Neural cell (in vitro differentiated cells): ENCODE data around the gene DNAJB2. TPM values are rescaled to one million over a fixed set of nuclear protein-coding genes. Genes with fewer than 3 reads are reported as not detected.

Experiments used
- H2AFZ ChIP-seq: fragments of 200-600, 300-800 bp; sonication (generic), shearing (Covaris generic); 2 replicates; pipeline ENCODE4 v1.6.0; 2014; ENCODE audit warnings: low read depth, mild to moderate bottlenecking, antibody characterized with exemption, low read length, moderate library complexity
- H3F3A ChIP-seq: fragments of 200-600 bp; shearing (Covaris generic); 2 replicates; pipeline ENCODE4 v1.6.1; 2016; ENCODE audit warnings: mild to moderate bottlenecking, moderate library complexity, mixed read lengths, antibody characterized with exemption, low read length; ENCODE audit not compliant: insufficient read depth, poor library complexity, severe bottlenecking
- H3K27ac ChIP-seq: fragments of 200-600, 300-800 bp; sonication (generic), shearing (Covaris generic); 2 replicates; pipeline ENCODE4 v1.5.1; 2014; ENCODE audit warnings: mild to moderate bottlenecking, low read length, moderate library complexity
- H3K27me3 ChIP-seq: fragments of 300-800, 200-600 bp; sonication (generic), shearing (Covaris generic); 2 replicates; pipeline ENCODE4 v1.6.0; 2014; ENCODE audit warnings: mild to moderate bottlenecking, low read depth, low read length, moderate library complexity; ENCODE audit not compliant: insufficient read depth
- H3K36me3 ChIP-seq: fragments of 300-800, 200-600 bp; sonication (generic), shearing (Covaris generic); 2 replicates; pipeline ENCODE4 v1.5.1; 2014; ENCODE audit warnings: mild to moderate bottlenecking, antibody characterized with exemption, low read length, moderate library complexity; ENCODE audit not compliant: insufficient read depth
- H3K4me2 ChIP-seq: fragments of 300-800, 200-600 bp; sonication (generic), shearing (Covaris generic); 2 replicates; pipeline ENCODE4 v1.6.0; 2014; ENCODE audit warnings: mild to moderate bottlenecking, low read length
- H3K4me3 ChIP-seq: fragments of 300-800, 200-600 bp; sonication (generic), shearing (Covaris generic); 2 replicates; pipeline ENCODE4 v1.5.1; 2014; ENCODE audit warnings: mild to moderate bottlenecking, low read length, moderate library complexity
- H3K79me2 ChIP-seq: fragments of 200-600 bp; shearing (Covaris generic); replicated peaks from 2 replicates; pipeline ENCODE4 v1.6.0; 2014; ENCODE audit warnings: mild to moderate bottlenecking, low read length, moderate library complexity; ENCODE audit not compliant: insufficient read depth
- H3K9ac ChIP-seq: fragments of 300-800, 200-600 bp; sonication (generic), shearing (Covaris generic); 2 replicates; pipeline ENCODE4 v1.6.1; 2016; ENCODE audit warnings: mild to moderate bottlenecking, low read length, mixed read lengths
- H3K9me2 ChIP-seq: fragments of 200-600 bp; shearing (Covaris generic); 2 replicates; pipeline ENCODE4 v1.6.1; 2016; ENCODE audit warnings: mild to moderate bottlenecking, low read length, mixed read lengths; ENCODE audit not compliant: insufficient read depth
- H3K9me3 ChIP-seq: fragments of 200-600, 300-800 bp; sonication (generic), shearing (Covaris generic); 2 replicates; pipeline ENCODE4 v1.6.1; 2016; ENCODE audit warnings: mild to moderate bottlenecking, mixed run types, low read length, moderate library complexity, mixed read lengths
- H4K20me1 ChIP-seq: fragments of 200-600 bp; shearing (Covaris generic); 2 replicates; pipeline ENCODE4 v1.6.1; 2016; ENCODE audit warnings: mild to moderate bottlenecking, mixed run types; ENCODE audit not compliant: insufficient read depth
- EP300 ChIP-seq: fragments of 450-650 bp; conservative IDR thresholded peaks from 2 replicates; pipeline ENCODE4 v1.6.1; 2014; ENCODE audit warnings: antibody characterized with exemption, mild to moderate bottlenecking, moderate library complexity; ENCODE audit not compliant: poor library complexity, severe bottlenecking
- EZH2 ChIP-seq: fragments of 200-600, 300-800 bp; shearing (Covaris generic), sonication (generic); IDR thresholded peaks from 2 replicates; pipeline ENCODE4 v1.6.1; 2014; ENCODE audit warnings: antibody characterized with exemption, low read length, borderline replicate concordance, mild to moderate bottlenecking; ENCODE audit not compliant: insufficient read depth, poor library complexity, severe bottlenecking
- MXI1 ChIP-seq: fragments of 450-650 bp; conservative IDR thresholded peaks from 2 replicates; pipeline ENCODE4 v1.6.1; 2014; ENCODE audit warnings: antibody characterized with exemption, mild to moderate bottlenecking; ENCODE audit not compliant: poor library complexity, severe bottlenecking
- POLR2AphosphoS5 ChIP-seq: IDR thresholded peaks from 2 replicates; pipeline ENCODE4 v1.6.1; 2012
- RAD21 ChIP-seq: fragments of 450-650 bp; conservative IDR thresholded peaks from 2 replicates; pipeline ENCODE4 v1.6.1; 2014; ENCODE audit warnings: antibody characterized with exemption, mild to moderate bottlenecking, moderate library complexity
- REST ChIP-seq: IDR thresholded peaks from 2 replicates; pipeline ENCODE4 v1.6.1; 2012; ENCODE audit warnings: borderline replicate concordance
- SMC3 ChIP-seq: fragments of 450-650 bp; conservative IDR thresholded peaks from 2 replicates; pipeline ENCODE4 v1.6.1; 2014; ENCODE audit warnings: antibody characterized with exemption, mild to moderate bottlenecking, moderate library complexity; ENCODE audit not compliant: poor library complexity
- TAF1 ChIP-seq: IDR thresholded peaks from 2 replicates; pipeline ENCODE4 v1.6.1; 2012; ENCODE audit warnings: low read depth
- polyA plus RNA-seq: library from polyadenylated mRNA; depleted of rRNA; stranded (reverse); fragments of >200 nt; gene quantifications from 2 replicates; pipeline ENCODE4 v1.2.3, GENCODE V29; 2014
- TF ChIP-seq, protein P1 (sequence below): fragments of 450-650 bp; IDR thresholded peaks from 2 replicates; pipeline ENCODE4 v1.5.1; 2014; ENCODE audit warnings: antibody characterized with exemption, mild to moderate bottlenecking, moderate library complexity; ENCODE audit not compliant: poor library complexity, severe bottlenecking

The DNAJB2 gene
- polyA plus RNA-seq, 1 donor from 2014 or later: 145 TPM

GRCh38 chr2:219287580-219288265 is 8.6 kb downstream of the DNAJB2 start:
- Histone ChIP-seq H3F3A (no peaks in the 10 kb centered on the region), H3K27me3 (no peaks in the 10 kb centered on the region), H2AFZ (no peak overlapping the region), H3K4me2 (no peak overlapping the region), H3K36me3 (no peaks in the 10 kb centered on the region), H4K20me1 (no peaks in the 10 kb centered on the region), H3K9me2 (no peaks in the 10 kb centered on the region), H3K9me3 (no peaks in the 10 kb centered on the region), H3K9ac (no peak overlapping the region), H3K79me2 (no peaks in the 10 kb centered on the region), H3K27ac (no peak overlapping the region), H3K4me3 (no peak overlapping the region)
- TF ChIP-seq EP300 (no peak), RAD21 (no peak), TAF1 (no peak), MXI1 (no peak), SMC3 (no peak), EZH2 (no peak), REST (no peak), POLR2AphosphoS5 (no peak)
- TF ChIP-seq, protein P1, sequence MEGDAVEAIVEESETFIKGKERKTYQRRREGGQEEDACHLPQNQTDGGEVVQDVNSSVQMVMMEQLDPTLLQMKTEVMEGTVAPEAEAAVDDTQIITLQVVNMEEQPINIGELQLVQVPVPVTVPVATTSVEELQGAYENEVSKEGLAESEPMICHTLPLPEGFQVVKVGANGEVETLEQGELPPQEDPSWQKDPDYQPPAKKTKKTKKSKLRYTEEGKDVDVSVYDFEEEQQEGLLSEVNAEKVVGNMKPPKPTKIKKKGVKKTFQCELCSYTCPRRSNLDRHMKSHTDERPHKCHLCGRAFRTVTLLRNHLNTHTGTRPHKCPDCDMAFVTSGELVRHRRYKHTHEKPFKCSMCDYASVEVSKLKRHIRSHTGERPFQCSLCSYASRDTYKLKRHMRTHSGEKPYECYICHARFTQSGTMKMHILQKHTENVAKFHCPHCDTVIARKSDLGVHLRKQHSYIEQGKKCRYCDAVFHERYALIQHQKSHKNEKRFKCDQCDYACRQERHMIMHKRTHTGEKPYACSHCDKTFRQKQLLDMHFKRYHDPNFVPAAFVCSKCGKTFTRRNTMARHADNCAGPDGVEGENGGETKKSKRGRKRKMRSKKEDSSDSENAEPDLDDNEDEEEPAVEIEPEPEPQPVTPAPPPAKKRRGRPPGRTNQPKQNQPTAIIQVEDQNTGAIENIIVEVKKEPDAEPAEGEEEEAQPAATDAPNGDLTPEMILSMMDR: no peak

GRCh38 chr2:219289195-219289536 is 10.0 kb downstream of the DNAJB2 start:
- H3K9me2 ChIP-seq: no peaks in the 10 kb centered on the region
- no peak overlapping the region for H3K4me3 ChIP-seq
- TF ChIP-seq POLR2AphosphoS5 (no peak), EP300 (no peak), EZH2 (no peak), SMC3 (no peak), TAF1 (no peak), MXI1 (no peak), RAD21 (no peak), REST (no peak)
- TF ChIP-seq, protein P1: no peak
- no peak overlapping the region for H2AFZ ChIP-seq
- H3K27ac ChIP-seq: no peak overlapping the region
- no peaks in the 10 kb centered on the region for H3K27me3 ChIP-seq
- no peak overlapping the region for H3K4me2 ChIP-seq
- no peaks in the 10 kb centered on the region for H3K36me3 ChIP-seq
- no peaks in the 10 kb centered on the region for H4K20me1 ChIP-seq
- no peak overlapping the region for H3K9ac ChIP-seq
- H3F3A ChIP-seq: no peaks in the 10 kb centered on the region
- no peaks in the 10 kb centered on the region for H3K9me3 ChIP-seq
- no peaks in the 10 kb centered on the region for H3K79me2 ChIP-seq
